ENCODE data around the gene MTUS2.

Gene MTUS2

DNA sequence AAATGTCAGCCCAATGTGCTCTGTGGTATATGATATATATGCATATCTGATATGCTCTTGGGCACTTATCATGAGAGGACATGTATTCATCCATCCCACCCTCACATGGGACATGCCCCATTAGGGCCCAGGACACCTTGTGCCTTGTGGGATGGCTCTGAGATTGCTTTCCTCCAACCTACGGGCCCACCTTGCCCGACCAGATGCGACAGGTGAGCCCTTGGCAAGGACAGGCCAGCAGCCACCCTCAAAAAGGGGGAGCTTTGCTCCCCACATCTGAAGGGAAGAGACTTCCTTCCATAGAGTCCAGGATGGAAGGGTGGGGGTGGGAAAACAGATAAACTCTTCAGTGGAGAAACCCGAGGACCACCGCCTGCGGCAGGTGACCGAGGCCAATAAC, 716.7 kb downstream of the MTUS2 start:
- DNase-seq = no peak

GRCh38 chr13:29537736-29538651, 717.9 kb downstream of the MTUS2 start:
- no peak for DNase-seq

- DNase-seq = no peak
Measured at GRCh38 chr13:29538652-29539040, 718.5 kb downstream of the MTUS2 start.

DNA sequence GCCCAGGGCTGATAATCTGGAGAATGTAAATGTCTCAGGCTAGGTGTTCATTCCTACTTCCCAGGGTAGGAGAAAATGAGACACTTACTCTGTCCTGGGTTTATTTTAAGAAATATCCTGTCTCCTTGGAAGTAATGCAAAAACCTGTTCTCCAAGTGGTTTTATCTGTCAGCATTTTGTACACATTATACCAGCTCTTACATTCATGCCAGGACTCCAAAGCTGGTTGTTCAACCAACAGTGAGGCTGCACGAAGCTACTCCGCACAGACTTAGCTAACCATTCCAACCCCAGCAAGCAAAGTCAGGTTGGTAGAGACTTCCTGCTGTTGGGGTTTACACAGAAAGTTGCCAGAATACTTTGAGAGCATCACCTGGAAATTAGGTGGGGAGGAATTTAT, 719.7 kb downstream of the MTUS2 start:
- DNase-seq = no peak

DNA sequence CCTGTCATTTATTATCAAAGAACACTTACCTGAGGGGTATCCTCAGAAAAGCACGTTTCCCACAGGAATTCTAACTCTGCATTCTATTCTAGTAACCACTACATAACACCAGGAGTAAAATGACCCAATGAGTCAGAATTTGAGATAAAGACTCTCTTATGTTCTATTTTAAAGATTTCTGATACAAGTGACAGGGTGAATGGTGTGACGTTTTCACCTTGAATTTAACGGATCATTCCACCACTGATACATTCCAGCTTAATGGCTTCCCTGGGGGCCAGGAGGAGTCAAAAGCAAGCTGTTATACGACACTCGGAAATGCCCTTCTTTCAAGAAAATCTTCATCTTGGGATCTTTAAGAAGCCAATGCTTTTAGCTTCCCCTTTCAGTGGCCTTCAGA, 720.2 kb downstream of the MTUS2 start:
- no peak for DNase-seq

- no peak for DNase-seq
Measured at GRCh38 chr13:29540799-29541198, 720.7 kb downstream of the MTUS2 start.

DNA sequence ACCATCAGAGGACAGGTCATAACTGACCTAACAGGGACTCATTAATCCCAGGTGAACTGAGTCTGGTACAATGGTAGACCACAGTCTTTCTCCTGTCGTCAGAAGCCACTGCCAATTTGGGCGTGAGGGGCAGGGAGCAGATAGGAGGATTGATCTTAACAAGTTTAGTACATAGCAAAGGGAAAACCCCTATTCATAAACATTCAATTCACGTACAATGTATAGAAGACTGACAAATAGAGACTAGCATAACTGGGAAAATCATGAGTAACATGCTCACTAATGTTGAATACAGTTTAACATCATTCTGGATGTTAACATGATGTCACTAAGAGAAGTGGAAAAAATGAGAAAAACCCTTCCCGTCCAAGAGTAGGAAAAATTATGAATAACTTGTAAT, 721.3 kb downstream of the MTUS2 start:
- no peak for DNase-seq

DNA sequence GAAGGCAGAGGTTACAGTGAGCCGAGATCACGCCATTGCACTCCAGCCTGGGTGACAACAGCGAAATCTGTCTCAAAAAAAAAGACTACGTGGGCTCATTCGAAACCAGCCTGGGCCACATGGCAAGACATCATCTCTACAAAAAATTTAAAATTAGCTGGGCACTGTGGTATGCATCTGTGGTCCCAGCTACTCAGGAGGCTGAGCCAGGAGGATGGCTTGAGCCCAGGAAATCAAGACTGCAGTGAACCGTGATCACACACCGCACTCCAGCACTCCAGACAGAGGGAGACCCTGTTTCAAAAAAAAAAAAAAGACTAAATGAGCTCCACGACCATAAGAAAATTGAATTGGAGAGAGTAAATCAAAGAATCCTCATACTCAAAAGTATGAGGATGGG, 722.2 kb downstream of the MTUS2 start:
- DNase-seq = no peak

GRCh38 chr13:29543230-29544215, 723.4 kb downstream of the MTUS2 start:
- DNase-seq = no peak

DNA sequence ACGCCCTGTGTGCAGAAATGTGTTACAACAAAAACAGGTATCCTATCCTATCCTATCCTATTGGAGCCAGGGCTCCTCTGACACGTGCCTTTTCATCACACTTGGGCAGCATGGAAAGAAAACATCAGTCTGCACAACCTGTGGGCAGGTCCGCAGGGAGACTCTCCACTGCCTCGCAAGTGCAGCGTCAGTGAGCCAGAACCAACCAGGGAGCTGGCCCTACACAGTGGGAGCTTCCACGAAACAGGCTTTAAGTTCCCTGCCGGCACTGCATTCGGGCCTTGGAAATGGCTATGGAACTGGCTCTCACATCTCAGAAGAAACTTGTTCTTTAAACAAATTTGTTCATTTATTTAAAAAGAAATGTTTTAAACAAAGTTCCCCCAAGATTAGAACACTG, 725.8 kb downstream of the MTUS2 start:
- DNase-seq = no peak

DNA sequence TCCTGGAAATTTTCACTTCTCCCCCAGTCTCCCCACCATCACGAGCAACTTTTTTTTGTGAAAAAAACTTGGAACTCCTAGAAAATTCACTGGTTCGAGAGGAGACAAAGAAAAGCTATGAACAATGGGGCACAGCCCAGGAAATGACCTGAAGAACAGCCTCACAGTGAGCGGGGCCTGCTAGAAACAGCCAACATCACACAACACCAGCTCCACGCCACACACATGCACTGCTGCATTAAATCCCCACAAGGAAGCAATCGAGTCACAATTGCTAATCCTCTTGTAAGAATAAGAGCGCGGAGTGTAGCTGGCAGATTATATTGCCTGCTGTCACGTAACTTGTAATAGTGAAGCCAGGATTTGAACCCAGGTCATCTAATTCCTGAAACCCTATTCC, 726.5 kb downstream of the MTUS2 start:
- DNase-seq = no peak

DNA sequence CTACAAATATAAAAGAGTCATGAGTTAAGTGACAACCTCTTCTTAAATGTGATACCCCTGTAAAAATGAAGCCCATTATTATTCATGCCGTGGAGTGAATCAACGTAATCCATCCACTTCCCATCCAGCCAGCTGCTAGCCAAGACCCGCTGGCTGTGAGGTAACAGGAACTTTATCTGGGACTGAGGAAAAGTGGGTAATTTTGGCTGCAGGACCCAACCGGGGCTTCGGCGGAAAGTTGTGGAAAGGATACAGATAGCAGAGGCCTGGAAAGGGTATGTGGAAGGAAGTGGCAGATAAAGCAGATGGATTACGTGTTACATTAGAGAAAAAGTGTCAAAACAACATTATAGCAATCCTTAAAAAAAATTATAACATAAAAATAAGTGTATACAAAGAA, 727.0 kb downstream of the MTUS2 start:
- DNase-seq = no peak

DNA sequence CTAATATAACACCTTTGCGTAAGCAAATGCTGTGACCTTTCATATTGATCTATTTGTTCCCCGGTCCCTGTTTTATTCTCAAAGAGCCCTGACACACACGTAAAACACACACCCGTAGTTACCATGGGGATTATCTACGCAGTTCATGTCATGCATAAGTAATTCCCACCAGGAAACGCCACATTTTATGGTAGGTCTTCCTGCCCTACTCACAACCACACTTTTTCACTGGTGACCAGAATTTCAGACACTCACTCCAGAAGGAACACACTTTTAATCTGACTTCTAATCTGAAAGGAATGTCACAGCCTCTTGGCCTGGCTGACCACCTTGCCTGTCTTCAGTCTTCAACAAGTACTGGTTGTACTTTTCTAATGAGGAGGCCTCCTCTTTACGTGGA, 728.6 kb downstream of the MTUS2 start:
- no peak for DNase-seq

- DNase-seq = no peak
Measured at GRCh38 chr13:29550430-29550988, 730.4 kb downstream of the MTUS2 start.

DNA sequence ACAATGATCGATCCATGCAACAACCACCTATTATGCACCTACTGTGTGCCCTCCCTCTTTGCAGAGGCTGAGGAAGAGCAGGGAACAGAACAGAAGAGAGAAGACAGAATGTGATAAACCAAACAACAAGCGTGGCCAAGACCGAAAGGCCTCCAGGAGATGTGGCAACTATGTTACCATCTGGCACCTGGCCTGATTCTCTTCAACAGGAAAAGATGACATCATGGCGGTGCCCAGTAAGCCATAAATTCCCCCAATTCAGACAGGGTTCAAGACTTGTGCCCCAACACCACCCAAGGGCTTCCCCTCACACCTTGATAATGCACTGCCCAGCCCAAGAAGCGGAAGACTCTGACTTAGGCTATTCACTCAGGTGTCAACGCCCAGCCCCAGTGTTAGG, 731.1 kb downstream of the MTUS2 start:
- DNase-seq = no peak

Data from NCI-H345 (cell line).